ENCODE measurements around the gene ZNF280C.

GRCh38 chrX:130296297-130296678 lies 27.6 kb upstream of the ZNF280C start:
- no peak for TF ChIP-seq CTCF (IDR thresholded peaks at IDR 0.05)
- no peak for TF ChIP-seq CREB1 (CRISPR knock-in tag; IDR thresholded peaks at IDR 0.05)
- TF ChIP-seq MAX (CRISPR knock-in tag; IDR thresholded peaks at IDR 0.05) = no peak
- TF ChIP-seq ZNF219 (CRISPR knock-in tag; IDR thresholded peaks at IDR 0.05; ENCODE audit: borderline replicate concordance) = no peak

All from WTC11 (cell line).